Activated B cell treated with CpG ODN at 0.5 μM for 24 hours (primary cell): ENCODE measurements around the gene WDR27. TPM values are rescaled to one million over a fixed set of nuclear protein-coding genes. Genes with fewer than 3 reads are reported as not detected.

ENCODE experiments used
- ATAC-seq: fragments of 200-7000 bp; cut with Tn5 transposase; one replicate; pipeline ENCODE4 v1.10.0; 2021; ENCODE audit warnings: low read depth, mild to moderate bottlenecking, moderate library complexity
- CTCF ChIA-PET: fragments of 350-600 bp; sonication (Branson Sonifier 250); formaldehyde crosslinking; loops from one replicate; lab custom pipeline; 2021; ENCODE audit warnings: antibody characterized with exemption; lab: Charles Lee
- POLR2A ChIA-PET: fragments of 350-600 bp; sonication (Branson Sonifier 250); formaldehyde crosslinking; loops from one replicate; lab custom pipeline; 2021; ENCODE audit warnings: antibody characterized with exemption; lab: Charles Lee
- DNase-seq: peaks from one replicate; pipeline ENCODE4 v3.0.0; 2022
- H3K27ac Mint-ChIP-seq: one replicate; pipeline ENCODE4 v1.8.0; 2020; ENCODE audit warnings: mixed read lengths
- H3K27me3 Mint-ChIP-seq: one replicate; pipeline ENCODE4 v1.8.0; 2021; ENCODE audit warnings: mixed read lengths
- H3K36me3 Mint-ChIP-seq: one replicate; pipeline ENCODE4 v1.8.0; 2021; ENCODE audit warnings: low read depth, mixed read lengths
- H3K4me1 Mint-ChIP-seq: one replicate; pipeline ENCODE4 v1.8.0; 2021; ENCODE audit warnings: mixed read lengths
- H3K4me3 Mint-ChIP-seq: one replicate; pipeline ENCODE4 v1.8.0; 2020; ENCODE audit warnings: mild to moderate bottlenecking, mixed read lengths
- H3K9me3 Mint-ChIP-seq: one replicate; pipeline ENCODE4 v1.8.0; 2020; ENCODE audit warnings: mixed read lengths
- intact Hi-C: fragments of 100-400 bp; cut with micrococcal nuclease; formaldehyde crosslinking; loops from one replicate; pipeline ENCODE4 v1.15.1; 2024
- total RNA-seq: library from RNA; stranded (reverse); gene quantifications from 2 replicates; pipeline ENCODE4 v1.2.3, GENCODE V29; 2022
- TF ChIP-seq, protein P1 (sequence below): fragments of 200-600 bp; IDR thresholded peaks from one replicate; pipeline ENCODE4 v1.8.0; 2022; ENCODE audit warnings: antibody characterized with exemption, mild to moderate bottlenecking

Gene WDR27
- total RNA-seq, 1 donor from 2014 or later: 49.1 TPM

DNA sequence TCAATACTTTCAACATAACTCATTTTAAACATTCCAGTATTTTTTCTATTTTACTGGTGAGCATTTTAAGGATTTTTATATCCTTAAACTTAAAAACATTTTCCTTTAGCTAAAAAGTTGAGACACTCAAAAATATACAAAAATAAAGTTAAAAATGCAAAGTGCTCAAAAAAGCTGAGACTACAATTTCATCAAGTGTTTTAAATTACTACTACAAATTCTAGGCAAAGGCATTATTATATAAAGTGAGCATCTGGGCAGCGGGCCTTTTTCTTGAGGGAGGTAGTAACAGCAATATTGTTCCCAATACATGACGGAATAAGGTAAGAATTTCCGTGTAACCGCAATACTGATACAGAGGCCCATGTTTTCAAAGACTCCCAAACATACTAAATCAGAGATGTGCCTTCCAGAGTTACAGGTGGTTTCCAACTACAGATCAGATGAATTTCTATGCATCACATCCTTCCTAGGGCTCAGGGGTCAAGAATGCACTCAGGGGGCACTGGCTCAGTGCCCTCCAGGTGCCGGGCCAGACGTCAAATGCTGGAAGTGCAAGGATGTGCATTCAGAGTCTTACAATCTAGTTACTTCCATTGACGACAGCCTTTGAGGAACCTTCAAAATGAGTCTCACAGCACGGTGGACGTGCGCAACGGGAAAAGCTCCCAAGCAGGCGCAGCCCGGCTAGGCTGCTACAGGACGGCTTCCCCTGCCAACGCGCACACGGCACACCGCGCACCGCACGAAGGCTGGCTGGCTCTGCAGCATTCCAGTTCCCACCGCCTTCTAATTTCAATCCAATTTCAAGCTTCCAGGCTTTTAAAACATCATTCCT lies 20.8 kb upstream of the WDR27 start:
- no peaks in the 10 kb centered on the region for H3K9me3 Mint-ChIP-seq
- ATAC-seq (no peak), DNase-seq (peak; percentile 33)
- H3K36me3 Mint-ChIP-seq: peaks cover 10% of the 10 kb centered on the region
- POLR2A ChIA-PET: interaction anchor here (1.2 to 5.9 kb wide), 6 partner anchors 12 to 831 kb away, joined by 4 to 64 read pairs (median 6); partner anchors contain the start of genes C6orf120, DYNLT2, ERMARD and TBP
- peaks cover 30% of the 10 kb centered on the region for H3K4me1 Mint-ChIP-seq
- TF ChIP-seq, protein P1, sequence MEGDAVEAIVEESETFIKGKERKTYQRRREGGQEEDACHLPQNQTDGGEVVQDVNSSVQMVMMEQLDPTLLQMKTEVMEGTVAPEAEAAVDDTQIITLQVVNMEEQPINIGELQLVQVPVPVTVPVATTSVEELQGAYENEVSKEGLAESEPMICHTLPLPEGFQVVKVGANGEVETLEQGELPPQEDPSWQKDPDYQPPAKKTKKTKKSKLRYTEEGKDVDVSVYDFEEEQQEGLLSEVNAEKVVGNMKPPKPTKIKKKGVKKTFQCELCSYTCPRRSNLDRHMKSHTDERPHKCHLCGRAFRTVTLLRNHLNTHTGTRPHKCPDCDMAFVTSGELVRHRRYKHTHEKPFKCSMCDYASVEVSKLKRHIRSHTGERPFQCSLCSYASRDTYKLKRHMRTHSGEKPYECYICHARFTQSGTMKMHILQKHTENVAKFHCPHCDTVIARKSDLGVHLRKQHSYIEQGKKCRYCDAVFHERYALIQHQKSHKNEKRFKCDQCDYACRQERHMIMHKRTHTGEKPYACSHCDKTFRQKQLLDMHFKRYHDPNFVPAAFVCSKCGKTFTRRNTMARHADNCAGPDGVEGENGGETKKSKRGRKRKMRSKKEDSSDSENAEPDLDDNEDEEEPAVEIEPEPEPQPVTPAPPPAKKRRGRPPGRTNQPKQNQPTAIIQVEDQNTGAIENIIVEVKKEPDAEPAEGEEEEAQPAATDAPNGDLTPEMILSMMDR: no peak
- intact Hi-C loops: loop anchor here (1.0 to 5.0 kb wide), 4 partner anchors 20 to 832 kb away; partner anchors contain the start of genes C6orf120, DLL1, FAM120B and TBP
- CTCF ChIA-PET: interaction anchor here (1.0 to 2.0 kb wide), 3 partner anchors 15 to 67 kb away, joined by 3 to 6 read pairs (median 4); partner anchors contain the start of genes C6orf120 and WDR27
- no peaks in the 10 kb centered on the region for H3K27me3 Mint-ChIP-seq
- peak overlapping the region; percentile 82 for H3K4me3 Mint-ChIP-seq
- peak overlapping the region; percentile 89 for H3K27ac Mint-ChIP-seq

DNA sequence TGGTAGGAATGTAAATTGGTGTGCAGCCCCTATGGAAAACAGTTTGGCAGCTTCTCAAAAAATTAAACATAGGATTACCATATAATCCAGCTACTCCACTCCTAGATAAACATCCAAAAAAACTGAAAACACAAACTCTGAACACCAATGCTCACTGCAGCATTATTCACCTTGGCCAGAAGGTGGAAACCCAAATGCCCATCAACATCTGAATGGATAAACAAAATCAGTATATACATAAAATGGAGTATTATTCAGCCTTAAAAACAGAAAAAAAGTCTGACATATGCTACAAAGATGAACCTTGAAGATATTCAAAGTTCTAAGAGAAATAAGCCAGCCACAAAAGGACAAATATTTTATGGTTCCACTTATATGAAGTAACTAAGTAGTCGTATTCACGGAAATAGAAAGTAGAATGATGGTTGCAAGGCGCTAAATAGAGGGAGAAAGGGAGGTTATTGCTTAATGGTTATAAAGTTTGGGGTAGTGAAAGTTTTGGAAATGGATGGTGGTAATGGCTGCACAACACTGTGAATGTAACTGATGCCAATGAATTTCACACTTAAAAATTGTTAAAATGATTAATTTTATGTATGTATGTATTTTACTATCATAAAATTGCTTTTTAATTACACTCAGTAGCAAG lies 18.5 kb upstream of the WDR27 start:
- H3K27me3 Mint-ChIP-seq: no peaks in the 10 kb centered on the region
- no peak for DNase-seq
- no peak for ATAC-seq
- H3K4me3 Mint-ChIP-seq: no peak overlapping the region
- H3K4me1 Mint-ChIP-seq: peaks cover 24% of the 10 kb centered on the region
- H3K9me3 Mint-ChIP-seq: no peaks in the 10 kb centered on the region
- H3K36me3 Mint-ChIP-seq: peaks cover 28% of the 10 kb centered on the region
- no peak overlapping the region for H3K27ac Mint-ChIP-seq
- POLR2A ChIA-PET: interaction anchor here (1.0 to 5.3 kb wide), 2 partner anchors 16 to 18 kb away, joined by 3 to 64 read pairs; partner anchors contain the start of genes C6orf120 and WDR27
- intact Hi-C loops: loop anchor here (5.0 kb wide), 1 partner anchor 572 kb away; the partner anchor contains the start of gene DLL1
- CTCF ChIA-PET: interaction anchor here (0.8 kb wide), 1 partner anchor 11 kb away, joined by 3 read pairs; no protein-coding TSS in a partner anchor
- TF ChIP-seq, protein P1: no peak

DNA sequence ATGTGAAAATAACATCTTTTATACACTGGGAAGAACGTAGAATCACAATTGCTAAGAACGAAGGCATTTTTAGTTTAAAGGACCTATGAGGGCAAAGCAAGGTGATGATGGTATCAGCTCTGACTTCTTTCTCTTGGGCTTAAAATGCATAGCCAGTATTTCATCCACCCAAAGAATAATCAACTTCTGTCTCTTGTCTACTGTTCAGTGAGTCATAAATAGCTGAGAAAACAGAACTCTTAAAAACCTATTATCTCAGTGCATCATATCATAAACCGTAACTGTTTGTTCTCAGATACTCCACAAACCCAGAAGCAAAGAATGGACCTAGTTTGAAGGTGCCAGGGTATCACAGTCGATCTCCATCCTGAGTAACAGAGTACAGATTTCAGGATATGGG lies 17.3 kb upstream of the WDR27 start:
- TF ChIP-seq, protein P1: no peak
- ChIA-PET CTCF (no interaction called here), POLR2A (interaction anchor here (1.6 kb wide), 1 partner anchor 17 kb away, joined by 10 read pairs; the partner anchor contains the start of genes C6orf120 and WDR27)
- Mint-ChIP-seq H3K27ac (no peak overlapping the region), H3K36me3 (peaks cover 38% of the 10 kb centered on the region), H3K9me3 (no peaks in the 10 kb centered on the region), H3K4me3 (no peak overlapping the region), H3K4me1 (peaks cover 20% of the 10 kb centered on the region), H3K27me3 (no peaks in the 10 kb centered on the region)
- ATAC-seq: no peak
- intact Hi-C loops: no loop called here
- DNase-seq: no peak

DNA sequence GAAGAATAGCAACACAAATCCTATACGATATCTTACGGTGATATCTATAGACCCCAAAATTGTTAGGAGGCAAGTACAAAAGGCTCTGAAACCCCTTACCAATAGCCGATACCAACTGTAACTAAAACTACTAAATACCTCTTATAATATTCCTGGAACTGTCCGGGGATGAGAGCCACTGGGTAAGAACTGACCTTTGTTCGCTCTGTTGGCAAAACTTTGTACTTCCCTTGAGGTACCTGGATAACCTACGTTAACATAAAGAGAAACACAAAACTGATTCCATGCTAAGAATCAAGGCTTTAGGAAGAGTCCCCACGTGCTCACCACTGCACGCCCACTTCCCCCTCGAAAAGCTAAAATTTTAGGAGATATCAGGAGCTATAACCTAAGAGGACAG lies 12.8 kb upstream of the WDR27 start:
- Mint-ChIP-seq H3K9me3 (no peaks in the 10 kb centered on the region), H3K4me3 (no peak overlapping the region), H3K36me3 (peaks cover 66% of the 10 kb centered on the region), H3K27me3 (no peaks in the 10 kb centered on the region), H3K27ac (no peak overlapping the region), H3K4me1 (peaks cover 3% of the 10 kb centered on the region)
- intact Hi-C loops: no loop called here
- ATAC-seq (no peak), DNase-seq (no peak)
- ChIA-PET CTCF (no interaction called here), POLR2A (no interaction called here)
- TF ChIP-seq, protein P1: no peak

DNA sequence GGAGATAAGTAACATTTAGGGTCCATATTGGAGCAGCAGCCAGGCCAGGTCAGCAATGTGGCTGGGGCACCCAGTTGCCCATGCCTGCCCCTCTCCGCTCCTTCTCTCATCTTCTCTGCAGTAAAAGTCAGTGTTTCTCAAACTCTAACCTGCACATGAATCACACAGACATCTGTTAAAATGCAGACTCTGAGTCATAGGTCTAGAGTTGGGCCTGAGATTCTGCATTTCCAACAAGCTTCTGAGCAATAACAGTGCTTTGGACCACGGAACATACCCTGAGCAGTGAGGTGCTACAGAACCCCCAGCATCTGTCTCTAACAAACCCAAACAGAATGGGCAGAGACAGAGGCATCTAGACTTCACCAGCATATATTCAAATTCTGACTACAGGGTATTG lies 12.3 kb upstream of the WDR27 start:
- CTCF ChIA-PET: no interaction called here
- no peaks in the 10 kb centered on the region for H3K9me3 Mint-ChIP-seq
- H3K27me3 Mint-ChIP-seq: no peaks in the 10 kb centered on the region
- TF ChIP-seq, protein P1: no peak
- peaks cover 7% of the 10 kb centered on the region for H3K4me1 Mint-ChIP-seq
- intact Hi-C loops: no loop called here
- DNase-seq (no peak), ATAC-seq (no peak)
- H3K36me3 Mint-ChIP-seq: peaks cover 67% of the 10 kb centered on the region
- no peak overlapping the region for H3K27ac Mint-ChIP-seq
- no peak overlapping the region for H3K4me3 Mint-ChIP-seq
- POLR2A ChIA-PET: no interaction called here
